B cell (primary cell): ENCODE measurements around the gene SLC39A3. TPM values are rescaled to one million over a fixed set of nuclear protein-coding genes. Genes with fewer than 3 reads are reported as not detected.

ENCODE experiments used
- ATAC-seq: fragments of 200-7000 bp; cut with Tn5 transposase; one replicate; pipeline ENCODE4 v1.10.0; 2021; ENCODE audit warnings: low read depth, mild to moderate bottlenecking, moderate number of reproducible peaks, moderate library complexity
- CTCF ChIA-PET: fragments of 350-600 bp; sonication (Branson Sonifier 250); formaldehyde crosslinking; loops from one replicate; lab custom pipeline; 2021; ENCODE audit warnings: antibody characterized with exemption, inconsistent platforms; lab: Charles Lee
- POLR2A ChIA-PET: fragments of 350-600 bp; sonication (Branson Sonifier 250); formaldehyde crosslinking; loops from one replicate; lab custom pipeline; 2021; ENCODE audit warnings: antibody characterized with exemption; lab: Charles Lee
- DNase-seq: peaks from one replicate; pipeline ENCODE4 v3.0.0; 2013
- H2AFZ ChIP-seq: 2 replicates; pipeline ENCODE4 v1.6.1; 2012; ENCODE audit warnings: mild to moderate bottlenecking, low read depth, low read length; ENCODE audit not compliant: insufficient read depth, poor library complexity, severe bottlenecking
- H3K27ac ChIP-seq, 2 donors: 1 replicate in 1 of 2; 2 replicates in 1 of 2; pipeline ENCODE4 v1.5.1; 2012 to 2013; ENCODE audit warnings: low read length in 2 of 2, mild to moderate bottlenecking in 2 of 2, moderate library complexity in 1 of 2
- H3K27me3 ChIP-seq, 4 experiments: fragments of 200-600 bp in 1 of 4; sonication (generic) in 1 of 4; replicated peaks in 1 of 4; 1 replicate in 2 of 4; 2 replicates in 2 of 4; pipeline versions ENCODE4 v1.6.1 to v1.7.0; 2013 to 2016; ENCODE audit warnings: low read length in 3 of 4, mild to moderate bottlenecking in 2 of 4, mixed read lengths in 1 of 4, moderate library complexity in 1 of 4; ENCODE audit not compliant: insufficient read depth in 4 of 4, control insufficient read depth in 3 of 4; ENCODE audit errors: control extremely low read depth in 1 of 4
- H3K36me3 ChIP-seq, 2 experiments: replicated peaks in 1 of 2; 1 replicate in 1 of 2; 2 replicates in 1 of 2; pipeline versions ENCODE4 v1.6.1 to v1.7.1; 2013; ENCODE audit warnings: low read length in 1 of 2; ENCODE audit not compliant: insufficient read depth in 2 of 2, control insufficient read depth in 1 of 2; ENCODE audit errors: control extremely low read depth in 1 of 2, extremely low read depth in 1 of 2
- H3K4me1 ChIP-seq, 2 donors: fragments of 200-600 bp in 1 of 2; sonication (generic) in 1 of 2; 1 replicate in 1 of 2; 2 replicates in 1 of 2; pipeline versions ENCODE4 v1.5.1 to v1.6.1; 2013 to 2017; ENCODE audit warnings: low read length in 2 of 2; ENCODE audit not compliant: control insufficient read depth in 2 of 2, insufficient read depth in 2 of 2
- H3K4me2 ChIP-seq: replicated peaks from 2 replicates; pipeline ENCODE3; 2012; ENCODE audit warnings: mild to moderate bottlenecking, low read depth, low read length; ENCODE audit not compliant: poor library complexity, severe bottlenecking
- H3K4me3 ChIP-seq, 5 experiments: fragments of 200-600 bp in 1 of 5; sonication (generic) in 1 of 5; 1 replicate in 3 of 5; 2 replicates in 2 of 5; pipeline versions ENCODE4 v1.5.1 to v1.7.0; 2011 to 2016; ENCODE audit warnings: low read length in 4 of 5, mild to moderate bottlenecking in 4 of 5, low read depth in 2 of 5, control low read depth in 1 of 5, moderate library complexity in 1 of 5; ENCODE audit not compliant: insufficient read depth in 1 of 5; ENCODE audit errors: control extremely low read depth in 1 of 5, extremely low read depth in 1 of 5
- H3K79me2 ChIP-seq: fragments of 200-600 bp; sonication (generic); one replicate; pipeline ENCODE4 v1.6.0; 2016; ENCODE audit warnings: low read length; ENCODE audit not compliant: control insufficient read depth, insufficient read depth
- H3K9ac ChIP-seq: fragments of 200-600 bp; sonication (generic); 2 replicates; pipeline ENCODE4 v1.6.1; 2017; ENCODE audit warnings: mild to moderate bottlenecking, low read length, moderate library complexity
- H3K9me3 ChIP-seq, 3 donors: one replicate each; pipeline versions ENCODE4 v1.6.1 to v1.7.1; 2013; ENCODE audit warnings: low read length in 2 of 3; ENCODE audit not compliant: control insufficient read depth in 2 of 3, insufficient read depth in 1 of 3; ENCODE audit errors: control extremely low read depth in 1 of 3
- H4K20me1 ChIP-seq: 2 replicates; pipeline ENCODE4 v1.6.0; 2012; ENCODE audit warnings: mild to moderate bottlenecking, low read length; ENCODE audit not compliant: insufficient read depth, control insufficient read depth, poor library complexity, severe bottlenecking
- H3K27ac Mint-ChIP-seq: one replicate; pipeline ENCODE4 v1.8.0; 2021; ENCODE audit warnings: mixed read lengths
- H3K27me3 Mint-ChIP-seq: one replicate; pipeline ENCODE4 v1.8.0; 2021; ENCODE audit warnings: mixed read lengths
- H3K4me1 Mint-ChIP-seq: one replicate; pipeline ENCODE4 v1.8.0; 2021; ENCODE audit warnings: mixed read lengths
- H3K4me3 Mint-ChIP-seq: one replicate; pipeline ENCODE4 v1.8.0; 2021; ENCODE audit warnings: mixed read lengths
- H3K9me3 Mint-ChIP-seq: one replicate; pipeline ENCODE4 v1.8.0; 2022; ENCODE audit warnings: mixed read lengths; ENCODE audit not compliant: insufficient read depth
- EZH2 ChIP-seq: IDR thresholded peaks from 2 replicates; pipeline ENCODE4 v1.6.1; 2012; ENCODE audit warnings: borderline replicate concordance, low read depth, mild to moderate bottlenecking, moderate library complexity, low read length; ENCODE audit not compliant: insufficient read depth, poor library complexity, severe bottlenecking
- WGBS: methylation state at CpG from one replicate; pipeline ENCODE4 v1.1.5; 2013; ENCODE audit warnings: missing lambda C conversion rate; ENCODE audit not compliant: insufficient coverage; 5-methylcytosine and 5-hydroxymethylcytosine counted together
- intact Hi-C: fragments of 100-400 bp; cut with micrococcal nuclease; formaldehyde crosslinking; loops from one replicate; pipeline ENCODE4 v1.10.0; 2022
- polyA plus RNA-seq: library from polyadenylated mRNA; depleted of rRNA; stranded (reverse); fragments of >200 nt; gene quantifications from 2 replicates; pipeline ENCODE4 v1.2.3, GENCODE V29; 2012
- total RNA-seq, 2 donors: library from RNA; stranded (reverse); fragments of 120-200 nt in 1 of 2; gene quantifications; 1 replicate in 1 of 2; 2 replicates in 1 of 2; pipeline versions ENCODE4 v1.2.3 to v1.2.4, GENCODE V29; 2013 to 2022
- TF ChIP-seq, protein P1 (sequence below): fragments of 200-600 bp; IDR thresholded peaks from one replicate; pipeline ENCODE4 v1.8.0; 2022; ENCODE audit warnings: antibody characterized with exemption, mild to moderate bottlenecking

SLC39A3 gene
- total and polyA plus RNA-seq, 2 donors (not counting 1 experiment from before 2014, with no cell fraction given) = 36.4 to 37.6 TPM

DNA sequence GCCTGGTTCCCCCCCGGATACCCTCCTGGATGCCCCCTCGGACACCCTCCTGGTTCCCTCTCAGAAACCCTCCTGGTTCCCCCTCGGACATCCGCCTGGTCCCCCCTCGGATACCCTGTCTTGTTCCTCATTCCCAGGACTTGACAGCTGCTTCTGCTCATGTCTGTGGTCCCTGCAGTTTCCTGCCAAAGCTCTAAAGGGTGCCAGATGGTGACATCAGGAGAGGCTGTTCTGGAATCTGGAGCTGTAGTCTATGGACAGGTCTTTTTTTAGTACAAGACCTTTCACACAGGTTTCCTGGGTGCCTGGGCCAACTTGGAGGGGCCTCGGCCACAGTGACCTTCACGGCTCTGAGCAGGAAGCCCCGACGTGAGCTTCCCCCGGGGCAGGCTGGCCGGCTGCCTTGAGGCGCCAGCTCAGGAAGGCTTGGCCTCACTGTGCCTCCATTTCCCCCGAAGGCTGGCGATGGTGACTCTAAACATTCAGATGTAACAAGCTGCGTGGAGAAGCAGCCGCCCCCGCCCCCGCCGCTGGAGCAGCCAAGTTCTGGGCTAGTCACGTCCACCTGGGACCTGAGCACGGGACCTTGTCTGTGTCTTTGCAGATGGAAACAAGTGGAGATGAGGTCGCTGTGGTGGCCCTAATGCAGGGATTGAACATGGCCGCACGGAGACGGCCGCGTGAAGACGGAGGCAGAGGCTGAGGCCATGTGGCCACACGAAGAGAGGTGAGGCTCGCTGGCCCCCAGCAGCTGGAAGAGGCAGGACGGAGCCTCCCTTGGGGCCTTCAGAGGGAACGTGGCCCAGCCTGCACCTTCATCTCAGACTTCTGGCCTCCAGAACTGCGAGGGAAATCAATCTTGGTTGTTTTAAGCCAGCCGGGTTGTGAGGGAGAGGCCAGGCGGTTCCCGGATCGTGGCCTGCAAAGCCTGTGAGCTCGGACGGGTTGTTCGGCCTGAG, 30.5 kb upstream of the SLC39A3 start:
- intact Hi-C loops = no loop called here
- CTCF ChIA-PET = no interaction called here
- Histone ChIP-seq H2AFZ (no peak overlapping the region), H3K4me2 (no peak overlapping the region), H3K4me3 (no peak overlapping the region), H4K20me1 (peaks cover 68% of the 10 kb centered on the region), H3K79me2 (peaks cover 67% of the 10 kb centered on the region), H3K36me3 (peaks cover 0 to 42% of the 10 kb centered on the region in 2 experiments), H3K9me3 (no peaks in the 10 kb centered on the region), H3K9ac (no peak overlapping the region), H3K27ac (no peak overlapping the region), H3K4me1 (peaks cover 3 to 17% of the 10 kb centered on the region in 2 donors), H3K27me3 (no peaks in the 10 kb centered on the region)
- Mint-ChIP-seq H3K4me1 (peaks cover 18% of the 10 kb centered on the region), H3K9me3 (no peaks in the 10 kb centered on the region), H3K27me3 (no peaks in the 10 kb centered on the region), H3K4me3 (no peak overlapping the region), H3K27ac (no peak overlapping the region)
- 72% methylated on average over 36 of the region's 40 CpGs for WGBS
- TF ChIP-seq, protein P1, sequence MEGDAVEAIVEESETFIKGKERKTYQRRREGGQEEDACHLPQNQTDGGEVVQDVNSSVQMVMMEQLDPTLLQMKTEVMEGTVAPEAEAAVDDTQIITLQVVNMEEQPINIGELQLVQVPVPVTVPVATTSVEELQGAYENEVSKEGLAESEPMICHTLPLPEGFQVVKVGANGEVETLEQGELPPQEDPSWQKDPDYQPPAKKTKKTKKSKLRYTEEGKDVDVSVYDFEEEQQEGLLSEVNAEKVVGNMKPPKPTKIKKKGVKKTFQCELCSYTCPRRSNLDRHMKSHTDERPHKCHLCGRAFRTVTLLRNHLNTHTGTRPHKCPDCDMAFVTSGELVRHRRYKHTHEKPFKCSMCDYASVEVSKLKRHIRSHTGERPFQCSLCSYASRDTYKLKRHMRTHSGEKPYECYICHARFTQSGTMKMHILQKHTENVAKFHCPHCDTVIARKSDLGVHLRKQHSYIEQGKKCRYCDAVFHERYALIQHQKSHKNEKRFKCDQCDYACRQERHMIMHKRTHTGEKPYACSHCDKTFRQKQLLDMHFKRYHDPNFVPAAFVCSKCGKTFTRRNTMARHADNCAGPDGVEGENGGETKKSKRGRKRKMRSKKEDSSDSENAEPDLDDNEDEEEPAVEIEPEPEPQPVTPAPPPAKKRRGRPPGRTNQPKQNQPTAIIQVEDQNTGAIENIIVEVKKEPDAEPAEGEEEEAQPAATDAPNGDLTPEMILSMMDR = no peak
- no peak for TF ChIP-seq EZH2
- DNase-seq (no peak), ATAC-seq (no peak)
- POLR2A ChIA-PET = no interaction called here

DNA sequence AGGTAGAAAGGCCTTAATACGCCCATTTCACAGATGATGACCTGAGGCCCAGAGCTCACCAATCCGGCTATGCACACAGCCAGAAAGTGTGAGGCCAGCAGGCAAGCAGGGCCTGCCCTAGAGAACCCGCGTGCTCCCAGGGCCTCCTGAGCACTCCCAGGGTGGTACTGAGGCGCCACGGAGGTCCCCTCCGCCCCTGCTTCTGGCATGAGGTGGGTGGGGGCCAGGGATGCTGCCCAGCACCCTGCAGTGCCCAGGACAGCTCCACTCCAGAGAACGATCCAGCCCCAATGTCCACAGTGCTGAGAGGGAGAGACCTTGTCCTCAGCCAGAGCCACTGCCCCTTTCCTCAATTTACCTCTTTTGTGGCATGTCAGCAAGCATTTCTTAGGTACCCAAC, 29.4 kb upstream of the SLC39A3 start:
- Histone ChIP-seq H3K4me2 (no peak overlapping the region), H4K20me1 (peaks cover 58% of the 10 kb centered on the region), H3K27ac (no peak overlapping the region), H3K36me3 (peaks cover 0 to 50% of the 10 kb centered on the region in 2 experiments), H2AFZ (no peak overlapping the region), H3K9ac (no peak overlapping the region), H3K9me3 (no peaks in the 10 kb centered on the region), H3K27me3 (no peaks in the 10 kb centered on the region), H3K4me1 (peaks cover 0 to 6% of the 10 kb centered on the region in 2 donors), H3K4me3 (no peak overlapping the region), H3K79me2 (peaks cover 55% of the 10 kb centered on the region)
- ChIA-PET POLR2A (no interaction called here), CTCF (interaction anchor here (0.8 kb wide), 1 partner anchor 121 kb away, joined by 4 read pairs; no protein-coding TSS in a partner anchor)
- Mint-ChIP-seq H3K9me3 (no peaks in the 10 kb centered on the region), H3K27ac (no peak overlapping the region), H3K27me3 (no peaks in the 10 kb centered on the region), H3K4me3 (no peak overlapping the region), H3K4me1 (peaks cover 7% of the 10 kb centered on the region)
- DNase-seq (no peak), ATAC-seq (no peak)
- TF ChIP-seq EZH2 = no peak
- TF ChIP-seq, protein P1 = no peak
- 99% methylated on average over 8 of the region's 8 CpGs for WGBS
- intact Hi-C loops = no loop called here
